Hematopoietic multipotent progenitor cell treated with erythropoietin and hydrocortisone succinate and interleukin-3 and kit ligand, for 15 days (in vitro differentiated cells): ENCODE data around the gene ZYG11B.
A peak's percentile ranks its signal among the peaks of the same experiment; 100 is the strongest.
"Not testable (repeated sequence)": the region's sequence is repeated elsewhere in the genome, so short reads cannot be mapped to it uniquely, and the experiment has no call there.

Experiments used
- DNase-seq: peaks from one replicate; pipeline ENCODE4 v3.0.0-alpha.2; 2015; ENCODE audit warnings: low spot score

ZYG11B gene

DNA sequence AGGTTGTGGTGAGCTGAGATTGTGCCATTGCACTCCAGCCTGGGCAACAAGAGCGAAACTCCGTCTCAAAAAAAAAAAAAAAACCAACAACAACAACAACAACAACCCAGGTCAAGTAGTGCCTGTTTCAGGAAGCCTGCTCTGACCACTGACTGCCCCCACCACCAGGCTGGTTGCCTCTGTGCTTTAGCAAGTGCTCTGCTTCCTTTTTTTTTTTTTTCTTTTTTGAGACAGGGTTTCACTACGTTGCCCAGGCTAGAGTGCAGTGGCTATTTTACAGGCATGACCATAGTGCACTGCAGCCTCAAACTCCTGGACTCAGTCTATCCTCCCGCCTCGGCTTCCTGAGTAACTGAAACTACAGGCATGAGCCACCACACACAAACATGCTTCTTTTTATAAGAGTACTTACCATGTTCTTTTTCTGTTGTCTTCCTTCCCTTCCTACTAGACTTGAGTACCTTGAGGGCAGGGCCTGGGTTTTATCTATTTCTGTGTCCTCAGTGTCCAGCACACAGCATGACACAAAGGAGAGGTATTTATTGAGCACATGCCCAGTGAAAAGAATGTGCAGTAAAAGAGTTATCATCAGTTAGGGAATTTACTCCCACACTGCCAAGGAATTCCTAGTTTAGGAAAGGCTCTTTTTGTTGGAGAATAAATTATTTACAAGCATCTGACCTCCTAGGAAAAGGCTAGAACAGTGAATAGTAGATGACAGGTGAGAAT lies 18.2 kb upstream of the ZYG11B start:
- no peak for DNase-seq

DNA sequence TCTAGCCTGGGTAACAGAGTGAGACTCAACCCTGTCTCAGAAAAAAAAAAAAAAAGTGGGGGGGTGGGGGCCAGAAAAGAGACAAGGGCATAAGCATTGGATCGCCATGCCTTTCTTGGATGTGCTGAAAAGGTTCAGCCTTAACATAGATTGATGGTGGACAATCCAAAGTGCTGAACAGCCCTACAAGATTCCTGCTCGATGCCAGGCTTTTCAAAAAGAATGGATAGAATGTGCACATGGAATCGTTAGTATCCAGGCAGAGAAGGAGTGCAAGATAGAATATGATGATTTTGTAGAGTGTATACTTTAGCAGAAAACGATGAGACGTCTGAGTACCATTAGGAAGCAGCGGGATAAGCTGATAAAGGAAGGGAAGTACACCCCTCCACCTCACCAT lies 17.2 kb upstream of the ZYG11B start:
- no peak for DNase-seq

DNA sequence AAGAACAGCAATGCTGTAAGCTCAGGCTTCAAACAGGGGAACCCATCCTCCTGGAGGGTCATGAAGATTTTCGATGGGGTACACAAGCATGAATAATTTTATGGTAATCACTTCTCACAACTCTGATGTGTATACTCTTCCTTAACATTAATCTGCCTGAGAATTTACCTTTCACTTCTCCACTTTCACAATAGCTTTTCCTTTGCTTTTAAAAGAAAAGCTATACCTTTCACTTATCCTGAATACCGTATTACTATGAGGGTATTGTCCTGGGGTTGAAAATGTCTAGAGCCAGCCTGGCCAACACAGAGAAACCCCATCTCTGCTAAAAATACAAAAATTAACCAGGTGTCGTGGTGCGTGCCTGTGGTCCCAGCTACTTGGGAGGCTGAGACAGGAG lies 12.7 kb upstream of the ZYG11B start:
- DNase-seq, result no peak

DNA sequence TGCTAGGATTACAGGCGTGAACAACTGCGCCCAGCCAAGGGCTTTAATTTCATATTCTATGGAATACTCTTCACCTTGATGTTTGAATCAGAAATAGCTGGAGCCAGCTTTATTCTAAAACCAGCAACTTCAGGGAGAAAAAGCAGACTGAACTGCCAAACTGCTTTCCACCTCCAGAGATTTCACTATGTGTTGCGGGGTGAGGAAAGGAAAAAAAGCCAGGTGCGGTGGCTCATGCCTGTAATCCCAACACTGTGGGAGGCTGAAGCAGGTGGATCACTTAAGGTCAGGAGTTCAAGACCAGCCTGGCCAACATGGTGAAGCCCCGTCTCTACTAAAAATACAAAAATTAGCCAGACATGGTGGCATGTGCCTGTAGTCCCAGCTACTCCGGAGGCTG lies 11.0 kb upstream of the ZYG11B start:
- DNase-seq, result not testable (repeated sequence)

DNA sequence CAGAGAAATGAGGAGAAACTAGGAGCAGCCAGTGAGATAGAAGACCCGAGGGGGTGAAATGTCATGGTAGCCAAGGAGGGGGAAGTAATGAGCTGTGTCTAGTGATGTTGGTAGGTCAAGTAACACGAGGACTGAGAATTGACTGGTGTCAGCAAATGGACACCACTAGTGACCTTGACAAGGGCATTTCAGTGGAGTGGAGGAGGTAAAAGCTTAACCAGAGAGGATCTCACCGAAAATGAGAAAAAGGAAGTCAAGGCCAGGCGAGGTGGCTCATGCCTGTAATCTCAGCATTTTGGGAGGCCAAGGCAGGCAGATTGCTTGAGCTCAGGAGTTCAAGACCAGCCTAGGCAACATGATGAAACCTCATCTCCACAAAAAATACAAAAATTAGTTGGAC lies 3.0 kb upstream of the ZYG11B start:
- DNase-seq, result no peak

DNA sequence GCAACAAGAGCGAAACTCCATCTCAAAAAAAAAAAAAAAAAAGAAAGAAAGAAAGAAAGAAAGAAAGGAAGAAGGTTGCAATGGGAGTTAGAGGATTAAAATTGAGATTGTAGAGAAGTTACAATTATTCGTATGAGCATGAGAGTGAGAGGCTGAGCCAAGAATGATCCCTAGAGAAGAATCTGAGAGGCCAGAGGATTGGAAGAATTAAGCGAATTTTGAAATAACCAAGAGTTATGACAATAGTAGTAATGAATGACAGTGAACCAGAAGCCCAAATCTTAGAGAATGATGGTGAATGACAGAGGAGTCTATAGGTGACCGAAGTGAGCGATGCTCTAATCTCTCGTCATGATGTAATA lies 369 bp upstream of the ZYG11B start:
- no peak for DNase-seq

DNA sequence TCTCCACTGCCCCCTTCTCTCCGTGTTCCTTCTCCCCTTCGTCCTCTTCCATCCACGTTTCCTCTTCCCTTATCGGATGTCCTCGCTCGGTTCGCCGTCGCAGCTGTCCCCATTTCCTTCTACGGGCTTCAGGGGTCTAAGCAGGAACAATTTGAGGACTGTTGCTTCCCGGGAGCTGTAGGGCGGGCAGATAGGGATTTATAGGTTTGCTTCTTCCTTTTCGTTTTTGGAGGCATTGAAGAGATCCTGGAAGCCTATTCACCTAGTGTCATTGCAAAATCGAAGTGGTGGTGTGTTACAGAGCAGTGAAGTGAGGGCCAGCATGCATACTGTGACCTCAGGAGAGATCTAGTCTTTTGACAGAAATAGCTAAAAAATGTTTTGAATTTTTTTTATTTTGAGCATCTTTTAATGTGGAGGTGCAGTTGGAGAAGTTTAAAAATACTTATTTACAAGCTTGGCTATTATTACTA lies 897 bp downstream of the ZYG11B start:
- DNase-seq, result no peak

DNA sequence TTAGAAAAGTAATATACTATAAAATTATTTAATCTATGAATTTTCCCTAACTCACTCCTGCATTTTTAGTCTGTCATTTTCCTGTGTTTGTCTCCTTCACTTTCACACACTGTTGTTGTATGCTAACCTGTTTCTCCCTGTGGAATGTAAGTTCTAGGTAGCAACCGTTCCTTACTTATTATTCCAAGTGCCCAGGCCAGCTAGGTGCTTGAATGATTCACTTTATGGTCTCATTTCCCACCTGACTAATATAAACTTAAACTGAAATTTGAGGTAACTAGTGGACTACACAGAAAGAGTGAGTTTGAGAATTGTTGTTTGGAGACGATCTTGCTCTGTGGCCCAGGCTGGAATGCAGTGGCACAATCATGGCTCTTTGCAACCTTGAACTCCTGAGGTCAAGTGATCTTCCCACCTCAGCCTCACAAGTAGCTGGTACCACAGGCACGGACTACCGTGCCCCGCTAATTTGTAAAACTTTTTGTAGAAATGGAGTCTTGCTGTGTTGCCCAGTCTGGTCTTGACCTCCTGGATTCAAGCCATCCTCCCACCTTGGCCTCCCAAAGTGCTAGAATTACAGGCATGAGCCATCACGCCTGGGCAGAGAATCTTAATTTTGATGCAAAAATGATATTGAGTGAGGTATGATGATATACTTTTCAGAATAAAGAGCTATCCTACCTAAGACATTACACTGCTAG lies 1.9 kb downstream of the ZYG11B start:
- DNase-seq, result no peak

DNA sequence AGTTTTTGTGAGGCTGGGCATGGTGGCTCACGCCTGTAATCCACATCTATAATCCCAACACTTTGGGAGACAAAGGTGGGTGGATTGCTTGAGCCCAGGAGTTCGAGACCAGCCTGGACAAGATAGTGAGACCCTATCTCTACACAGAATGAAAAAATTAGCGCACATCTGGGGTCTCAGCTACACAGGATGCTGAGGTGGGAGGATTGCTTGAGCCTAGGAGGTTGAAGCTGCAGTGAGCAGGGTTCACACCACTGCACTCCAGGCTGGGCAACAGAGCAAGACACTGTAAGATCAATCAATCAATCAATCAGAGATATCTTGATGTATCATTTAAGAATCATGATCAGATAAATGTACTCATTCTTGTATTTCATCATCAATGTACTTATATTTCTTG lies 7.1 kb downstream of the ZYG11B start:
- DNase-seq, result no peak

DNA sequence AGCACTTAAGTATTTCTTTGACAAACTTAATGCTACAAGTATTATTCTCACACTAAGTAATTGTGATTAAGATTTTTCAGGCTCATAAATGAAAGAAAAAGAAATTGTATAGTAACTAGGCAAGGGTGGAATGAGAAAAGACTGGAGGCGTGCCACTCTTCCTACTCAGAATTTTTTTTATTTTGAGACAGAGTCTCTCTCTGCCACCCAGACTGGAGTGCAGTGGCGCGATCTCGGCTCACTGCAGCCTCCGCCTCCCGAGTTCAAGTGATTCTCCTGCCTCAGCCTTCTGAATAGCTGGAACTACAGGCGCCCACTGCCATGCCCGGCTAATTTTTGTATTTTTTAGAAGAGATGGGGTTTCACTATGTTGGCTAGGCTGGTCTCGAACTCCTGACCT lies 9.1 kb downstream of the ZYG11B start:
- not testable (repeated sequence) for DNase-seq

DNA sequence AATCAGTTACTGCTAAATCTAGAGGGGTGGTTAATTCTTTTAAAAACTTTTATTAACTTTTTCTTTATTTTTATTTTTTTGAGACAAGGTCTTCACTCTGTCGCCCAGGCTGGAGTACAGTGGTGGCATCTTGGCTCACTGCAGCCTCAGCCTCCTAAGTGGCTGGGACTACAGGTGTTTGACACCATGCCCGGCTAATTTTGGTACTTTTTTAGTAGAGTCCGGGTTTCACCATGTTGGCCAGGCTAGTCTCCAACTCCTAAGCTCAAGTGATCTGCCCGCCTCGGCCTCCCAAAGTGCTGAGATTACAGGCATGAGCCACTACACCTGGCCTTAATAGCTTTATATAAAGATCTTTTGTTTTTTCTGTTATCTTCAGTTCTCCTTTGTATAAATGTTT lies 11.9 kb downstream of the ZYG11B start:
- DNase-seq, result no peak

DNA sequence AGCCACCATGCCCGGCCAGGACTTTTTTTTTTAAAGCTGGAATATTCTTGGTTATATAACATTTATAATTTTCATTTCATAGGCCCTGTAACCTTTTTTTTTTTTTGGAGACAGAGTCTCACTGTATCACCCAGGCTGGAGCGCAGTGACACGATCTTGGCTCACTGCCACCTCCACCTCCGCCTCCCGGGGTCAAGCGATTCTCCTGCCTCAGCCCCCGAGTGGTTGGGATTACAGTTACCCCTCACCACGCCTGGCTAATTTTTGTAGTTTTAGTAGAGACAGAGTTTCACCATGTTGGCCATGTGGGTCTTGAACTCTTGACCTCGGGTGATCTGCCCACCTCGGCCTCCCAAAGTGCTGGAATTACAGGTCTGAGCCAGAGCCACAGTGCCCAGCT lies 12.6 kb downstream of the ZYG11B start:
- no peak for DNase-seq

DNA sequence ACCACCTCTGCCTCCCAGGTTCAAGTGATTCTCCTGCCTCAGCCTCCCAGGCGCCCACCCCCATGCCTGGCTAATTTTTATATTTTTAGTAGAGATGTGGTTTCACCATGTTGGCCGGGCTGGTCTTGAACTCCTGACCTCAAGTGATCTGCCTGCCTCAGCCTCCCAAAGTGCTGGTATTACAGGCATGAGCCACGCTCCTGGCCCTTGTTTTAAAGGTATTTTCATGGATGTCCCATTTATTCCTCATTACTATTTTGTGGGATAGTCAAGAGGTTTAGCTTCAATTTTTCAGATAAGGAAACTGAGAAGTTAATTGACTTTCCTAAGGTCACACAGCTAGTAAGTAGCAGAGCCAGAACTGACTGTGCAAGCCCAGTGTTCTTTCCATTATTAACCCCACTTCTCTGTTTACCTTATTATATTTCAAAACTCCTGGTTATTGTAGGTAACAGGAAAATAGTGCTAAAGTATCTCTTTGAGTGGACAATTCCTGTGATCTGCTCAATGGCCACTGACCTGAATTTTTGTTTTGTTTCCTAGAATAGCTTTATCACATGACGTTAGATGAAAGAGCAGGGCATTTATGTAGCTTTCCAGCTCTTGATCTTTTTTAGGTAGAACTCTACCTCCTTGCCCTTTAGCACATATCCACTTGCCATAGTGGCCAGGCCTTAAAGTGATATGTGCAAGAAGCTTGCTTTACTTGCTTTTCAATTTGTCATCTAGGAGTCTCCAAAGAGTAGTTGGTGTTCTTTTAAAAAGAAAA lies 13.6 kb downstream of the ZYG11B start:
- no peak for DNase-seq

DNA sequence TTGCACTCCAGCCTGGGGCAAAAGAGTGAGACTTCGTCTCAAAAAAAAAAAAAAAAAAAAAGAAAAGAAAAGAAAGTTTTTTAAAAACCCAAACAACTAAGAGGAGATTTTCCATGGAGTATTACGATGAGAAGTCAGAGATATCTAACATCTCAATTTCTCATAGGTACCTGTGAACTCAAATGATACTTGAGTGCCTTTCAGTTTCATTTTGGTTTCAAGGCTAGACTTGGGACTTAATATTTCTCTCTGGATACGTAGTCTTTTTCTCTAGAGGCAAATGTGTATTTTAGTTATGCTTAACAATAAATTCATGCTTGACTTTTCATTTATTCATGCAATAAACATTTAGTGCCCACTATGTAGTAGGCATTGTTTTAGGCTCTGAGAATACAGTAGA lies 15.0 kb downstream of the ZYG11B start:
- DNase-seq, result no peak

DNA sequence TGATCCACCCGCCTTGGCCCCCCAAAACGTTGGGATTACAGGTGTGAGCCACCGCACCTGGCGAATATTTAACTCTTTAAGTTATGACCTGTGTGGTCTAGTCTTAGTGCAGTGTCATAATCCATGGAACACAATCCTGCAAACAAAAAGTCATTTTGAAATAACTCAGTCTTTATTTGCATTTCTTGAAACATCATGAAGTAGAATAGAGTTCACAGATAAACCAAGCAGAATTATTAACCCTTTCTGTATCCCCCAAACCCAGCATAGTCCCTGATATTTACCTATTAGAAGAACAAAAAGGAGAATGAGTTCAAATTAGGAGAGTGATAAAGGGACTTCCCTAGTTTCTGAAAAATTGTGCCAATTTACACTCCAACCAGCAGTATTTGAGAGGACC lies 19.9 kb downstream of the ZYG11B start:
- DNase-seq, result no peak

DNA sequence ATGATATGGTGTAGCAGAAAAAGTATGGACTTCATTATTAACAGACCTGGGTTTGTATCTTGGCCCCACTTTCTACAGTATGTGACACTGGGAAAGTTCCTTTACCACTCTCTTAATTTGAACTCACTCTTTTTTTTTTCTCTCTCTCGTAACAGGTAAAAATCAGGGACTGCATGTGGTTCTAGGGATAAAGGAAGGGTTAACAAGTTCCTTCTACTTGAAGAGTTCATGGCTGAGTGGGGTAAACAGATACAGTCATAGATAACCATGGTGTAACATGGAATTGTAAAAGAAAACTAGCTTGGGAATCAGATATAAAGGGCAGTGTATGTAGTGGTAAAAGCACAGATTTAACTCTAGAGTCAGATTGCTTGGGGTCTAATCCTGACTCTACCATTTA lies 21.2 kb downstream of the ZYG11B start:
- DNase-seq, result no peak

DNA sequence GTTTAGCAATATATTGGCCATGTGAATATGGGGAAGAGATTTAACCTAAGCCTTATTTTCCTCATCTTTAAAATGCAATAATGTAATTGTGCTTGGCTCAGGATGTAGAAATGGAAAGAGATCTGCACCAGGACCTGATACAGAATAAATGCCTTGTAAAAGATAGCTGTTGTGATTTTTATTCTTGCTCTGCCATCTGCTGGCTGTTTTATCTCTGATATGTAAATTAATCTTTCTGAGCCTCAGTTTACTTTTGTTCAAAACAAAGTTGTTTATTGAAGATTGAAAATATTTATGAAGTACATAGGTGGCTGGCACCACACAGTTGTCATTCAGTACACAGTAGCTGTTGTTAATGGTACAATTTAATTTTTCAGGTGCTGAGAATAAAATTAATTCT lies 21.9 kb downstream of the ZYG11B start:
- no peak for DNase-seq

DNA sequence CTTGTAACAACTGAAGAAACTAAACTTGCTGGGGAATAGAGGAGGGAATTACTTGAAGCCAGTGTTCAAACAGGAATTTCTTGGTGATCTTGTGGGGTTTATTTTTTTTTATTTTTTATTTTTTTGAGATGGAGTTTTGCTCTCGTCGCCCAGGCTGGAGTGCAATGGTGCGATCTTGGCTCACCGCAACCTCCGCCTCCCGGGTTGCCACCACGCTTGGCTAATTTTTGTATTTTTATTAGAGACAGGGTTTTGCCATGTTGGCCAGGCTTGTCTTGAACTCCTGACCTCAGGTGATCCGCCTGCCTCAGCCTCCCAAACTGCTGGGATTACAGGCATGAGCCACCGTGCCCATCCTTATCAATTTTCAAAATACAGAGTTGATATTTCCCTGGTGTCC lies 23.2 kb downstream of the ZYG11B start:
- DNase-seq, result not testable (repeated sequence)

DNA sequence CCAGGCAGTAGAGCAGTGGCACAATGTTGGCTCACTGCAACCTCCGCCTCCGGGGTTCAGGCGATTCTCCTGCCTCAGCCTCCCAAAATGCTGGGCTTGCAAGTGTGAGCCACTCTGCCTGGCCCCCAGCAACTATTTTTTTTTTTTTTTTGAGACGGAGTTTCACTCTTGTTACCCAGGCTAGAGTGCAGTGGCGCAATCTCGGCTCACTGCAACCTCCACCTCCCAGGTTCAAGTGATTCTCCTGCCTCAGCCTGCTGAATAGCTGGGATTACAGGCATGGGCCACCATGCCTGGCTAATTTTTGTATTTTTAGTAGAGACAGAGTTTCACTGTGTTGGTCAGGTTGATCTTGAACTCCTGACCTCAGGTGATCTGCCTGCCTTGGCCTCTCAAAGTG lies 23.9 kb downstream of the ZYG11B start:
- not testable (repeated sequence) for DNase-seq

DNA sequence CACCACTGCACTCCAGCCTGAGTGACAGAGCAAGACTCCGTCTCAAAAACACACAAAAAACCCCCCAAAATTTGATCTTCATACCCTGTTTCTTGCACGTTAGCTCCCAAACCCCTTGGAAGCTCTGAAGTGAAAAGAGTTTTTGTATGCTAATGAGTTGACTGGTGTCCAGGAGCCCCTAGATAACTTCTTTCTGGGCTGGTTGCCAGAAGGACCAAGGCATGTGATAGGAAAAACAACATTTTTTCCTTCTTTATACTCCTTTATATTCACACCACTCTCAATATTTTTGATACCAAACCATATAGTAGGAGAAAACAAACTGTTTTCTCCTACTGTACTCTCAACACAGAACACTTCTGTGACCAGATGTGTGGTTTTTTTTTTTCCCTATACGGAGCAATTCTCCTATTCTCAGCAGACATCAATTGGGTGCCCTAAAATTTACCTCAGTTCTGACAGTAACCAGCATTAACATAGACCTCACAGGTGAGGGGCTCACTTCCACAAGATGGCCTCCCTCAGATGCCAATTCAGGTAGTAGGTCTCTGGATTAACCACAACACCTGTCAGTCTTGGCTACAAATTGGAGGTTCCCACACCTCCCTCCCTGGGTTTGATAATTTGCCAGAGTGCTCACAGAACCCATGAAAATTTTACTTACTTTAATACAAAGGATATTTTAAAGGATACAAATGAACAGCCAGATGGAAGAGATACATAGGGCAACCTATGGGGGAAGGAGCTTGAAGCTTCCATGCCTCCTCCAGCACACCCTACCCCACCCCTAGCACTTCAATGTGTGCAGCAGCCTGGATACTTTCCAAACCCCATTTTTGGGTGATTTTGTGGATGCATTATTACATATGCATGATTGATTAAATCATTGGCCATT lies 25.6 kb downstream of the ZYG11B start:
- peak; percentile 57 for DNase-seq

DNA sequence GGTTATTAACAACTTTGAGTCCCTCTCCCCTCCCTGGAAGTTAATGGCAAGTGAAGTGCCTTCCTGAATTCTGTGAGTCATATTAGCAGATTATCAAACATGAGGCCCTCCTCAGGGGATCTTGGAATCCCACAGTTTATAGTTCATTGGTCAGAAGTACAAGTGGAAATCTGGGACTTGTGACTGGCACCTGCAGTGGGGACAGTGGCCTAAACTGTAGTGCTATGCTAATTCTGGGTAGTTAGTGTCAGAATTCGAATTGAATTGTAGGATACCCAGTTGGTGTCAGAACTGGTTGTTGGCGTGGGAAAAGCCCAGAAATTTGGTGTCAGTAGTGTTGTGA lies 26.2 kb downstream of the ZYG11B start:
- no peak for DNase-seq

DNA sequence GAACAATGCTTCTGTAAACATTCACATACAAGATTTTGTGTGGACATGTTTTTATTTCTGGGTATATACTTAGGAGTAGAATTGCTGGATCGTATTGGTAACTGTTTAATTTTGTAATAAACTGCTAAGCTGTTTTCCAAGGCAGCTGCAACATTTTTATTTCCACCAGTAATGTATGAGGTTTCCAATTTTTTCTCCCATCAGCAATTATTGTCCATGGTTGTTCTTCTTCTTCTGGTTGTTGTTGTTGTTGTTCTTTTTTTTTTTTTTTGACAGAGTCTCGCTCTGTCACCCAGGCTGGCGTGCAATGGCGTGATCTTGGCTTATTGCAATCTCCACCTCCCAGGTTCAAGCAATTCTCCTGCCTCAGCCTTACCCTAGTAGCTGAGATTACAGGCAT lies 26.9 kb downstream of the ZYG11B start:
- no peak for DNase-seq
